Mesendoderm (in vitro differentiated cells): ENCODE results near the gene THSD8.

Experiments
- DNase-seq: peaks from one replicate; pipeline ENCODE4 v3.0.0; 2013
- H2AK5ac ChIP-seq: 2 replicates; pipeline ENCODE4 v1.6.1; 2013; ENCODE audit warnings: low read length, inconsistent platforms
- H2BK120ac ChIP-seq: 2 replicates; pipeline ENCODE4 v1.6.1; 2013; ENCODE audit warnings: low read depth, mild to moderate bottlenecking, low read length, moderate library complexity, mixed read lengths
- H2BK15ac ChIP-seq: replicated peaks from 2 replicates; pipeline ENCODE4 v1.6.1; 2013; ENCODE audit warnings: low read depth, mild to moderate bottlenecking, moderate library complexity
- H2BK5ac ChIP-seq: 2 replicates; pipeline ENCODE4 v1.6.1; 2013; ENCODE audit warnings: low read length, inconsistent platforms
- H3K18ac ChIP-seq: 2 replicates; pipeline ENCODE4 v1.6.1; 2013; ENCODE audit warnings: mild to moderate bottlenecking, low read length, mixed read lengths
- H3K23ac ChIP-seq: one replicate; pipeline ENCODE4 v1.6.1; 2013; ENCODE audit warnings: low read length
- H3K27ac ChIP-seq: 2 replicates; pipeline ENCODE4 v1.5.1; 2013; ENCODE audit warnings: low read depth, mild to moderate bottlenecking, inconsistent platforms, low read length, moderate library complexity
- H3K27me3 ChIP-seq: 2 replicates; pipeline ENCODE4 v1.6.1; 2013; ENCODE audit warnings: low read length, control low read depth, mild to moderate bottlenecking, inconsistent platforms; ENCODE audit not compliant: insufficient read depth, poor library complexity
- H3K36me3 ChIP-seq: 2 replicates; pipeline ENCODE4 v1.6.1; 2013; ENCODE audit warnings: low read length, inconsistent platforms; ENCODE audit not compliant: control insufficient read depth, insufficient read depth
- H3K4ac ChIP-seq: one replicate; pipeline ENCODE4 v1.6.1; 2013; ENCODE audit warnings: low read depth, mild to moderate bottlenecking, low read length, moderate library complexity
- H3K4me1 ChIP-seq: 2 replicates; pipeline ENCODE4 v1.6.1; 2013; ENCODE audit warnings: low read depth, low read length, inconsistent platforms; ENCODE audit not compliant: control insufficient read depth
- H3K4me2 ChIP-seq: 2 replicates; pipeline ENCODE4 v1.6.1; 2013; ENCODE audit warnings: low read length
- H3K4me3 ChIP-seq: 2 replicates; pipeline ENCODE4 v1.5.1; 2013; ENCODE audit warnings: mild to moderate bottlenecking, low read length
- H3K56ac ChIP-seq: one replicate; pipeline ENCODE4 v1.6.1; 2013; ENCODE audit warnings: low read length
- H3K79me1 ChIP-seq: 2 replicates; pipeline ENCODE4 v1.6.1; 2013; ENCODE audit warnings: low read length, inconsistent platforms
- H3K79me2 ChIP-seq: 2 replicates; pipeline ENCODE4 v1.6.1; 2013; ENCODE audit warnings: mild to moderate bottlenecking, low read length; ENCODE audit not compliant: control insufficient read depth, insufficient read depth
- H3K9ac ChIP-seq: 2 replicates; pipeline ENCODE4 v1.6.1; 2013; ENCODE audit warnings: low read length, inconsistent platforms
- H4K5ac ChIP-seq: one replicate; pipeline ENCODE4 v1.6.1; 2013; ENCODE audit warnings: low read length
- H4K8ac ChIP-seq: one replicate; pipeline ENCODE4 v1.6.1; 2013; ENCODE audit warnings: low read depth, mild to moderate bottlenecking, control low read depth, low read length, moderate library complexity
- WGBS: extraction: QIAGEN DNeasy Blood & Tissue Kit; methylation state at CpG from one replicate; pipeline ENCODE4 v1.1.7; 2013; ENCODE audit warnings: low lambda C conversion rate, missing lambda C conversion rate; ENCODE audit not compliant: insufficient coverage; ENCODE audit errors: extremely low coverage; 5-methylcytosine and 5-hydroxymethylcytosine counted together

Gene THSD8

GRCh38 chr19:12783291-12783848 is 18.5 kb upstream of the THSD8 start:
- Histone ChIP-seq H3K23ac (no peak overlapping the region), H3K4ac (peak overlapping the region; percentile 89), H3K36me3 (no peaks in the 10 kb centered on the region), H3K4me2 (peak overlapping the region; percentile 22), H3K4me1 (peaks cover 13% of the 10 kb centered on the region), H3K27ac (peak overlapping the region; percentile 11), H2BK15ac (no peak overlapping the region), H3K79me1 (no peaks in the 10 kb centered on the region), H3K4me3 (no peak overlapping the region), H3K18ac (peak overlapping the region; percentile 69), H3K56ac (peak overlapping the region; percentile 82), H4K8ac (no peak overlapping the region), H4K5ac (no peak overlapping the region), H3K9ac (peak overlapping the region; percentile 77), H3K27me3 (no peaks in the 10 kb centered on the region), H2BK5ac (no peak overlapping the region), H3K79me2 (no peaks in the 10 kb centered on the region), H2BK120ac (no peak overlapping the region), H2AK5ac (peak overlapping the region; percentile 82)
- no peak for DNase-seq
- no CpG with 5 or more reads among the region's 16 CpGs for WGBS

- Histone ChIP-seq H3K27me3 (no peaks in the 10 kb centered on the region), H3K23ac (no peak overlapping the region), H3K56ac (peak overlapping the region; percentile 77), H2BK5ac (no peak overlapping the region), H2BK15ac (no peak overlapping the region), H3K18ac (peak overlapping the region; percentile 46), H3K79me1 (no peaks in the 10 kb centered on the region), H3K27ac (no peak overlapping the region), H4K8ac (no peak overlapping the region), H3K36me3 (no peaks in the 10 kb centered on the region), H3K4me3 (no peak overlapping the region), H4K5ac (no peak overlapping the region), H2AK5ac (peak overlapping the region; percentile 82), H3K4me1 (peaks cover 14% of the 10 kb centered on the region), H3K4ac (peak overlapping the region; percentile 10), H3K79me2 (no peaks in the 10 kb centered on the region), H3K4me2 (no peak overlapping the region), H3K9ac (peak overlapping the region; percentile 55), H2BK120ac (no peak overlapping the region)
- no peak for DNase-seq
- WGBS, result no CpG with 5 or more reads among the region's 19 CpGs
Measured at GRCh38 chr19:12783849-12784393, 17.9 kb upstream of the THSD8 start.

GRCh38 chr19:12784394-12784870 is 17.4 kb upstream of the THSD8 start:
- no peak overlapping the region for H3K4me3 ChIP-seq
- H3K79me2 ChIP-seq, result no peaks in the 10 kb centered on the region
- H3K27me3 ChIP-seq, result no peaks in the 10 kb centered on the region
- no peak overlapping the region for H3K23ac ChIP-seq
- H3K9ac ChIP-seq, result no peak overlapping the region
- H2AK5ac ChIP-seq, result peak overlapping the region; percentile 82
- H4K8ac ChIP-seq, result no peak overlapping the region
- H3K56ac ChIP-seq, result peak overlapping the region; percentile 77
- no peak for DNase-seq
- H3K4me2 ChIP-seq, result no peak overlapping the region
- no peaks in the 10 kb centered on the region for H3K36me3 ChIP-seq
- H2BK120ac ChIP-seq, result no peak overlapping the region
- peak overlapping the region; percentile 46 for H2BK5ac ChIP-seq
- no peak overlapping the region for H3K4ac ChIP-seq
- H3K18ac ChIP-seq, result no peak overlapping the region
- no peak overlapping the region for H3K27ac ChIP-seq
- H3K79me1 ChIP-seq, result no peaks in the 10 kb centered on the region
- H3K4me1 ChIP-seq, result peaks cover 13% of the 10 kb centered on the region
- WGBS, result no CpG with 5 or more reads among the region's 10 CpGs
- H2BK15ac ChIP-seq, result no peak overlapping the region
- H4K5ac ChIP-seq, result no peak overlapping the region

- Histone ChIP-seq H3K27ac (no peak overlapping the region), H3K36me3 (no peaks in the 10 kb centered on the region), H3K27me3 (no peaks in the 10 kb centered on the region), H2BK15ac (no peak overlapping the region), H4K5ac (no peak overlapping the region), H3K79me2 (no peaks in the 10 kb centered on the region), H4K8ac (no peak overlapping the region), H3K18ac (no peak overlapping the region), H3K4ac (no peak overlapping the region), H2BK5ac (peak overlapping the region; percentile 55), H2BK120ac (no peak overlapping the region), H3K4me1 (peaks cover 13% of the 10 kb centered on the region), H3K79me1 (no peaks in the 10 kb centered on the region), H3K23ac (no peak overlapping the region), H3K4me2 (no peak overlapping the region), H3K4me3 (no peak overlapping the region), H3K9ac (no peak overlapping the region), H3K56ac (peak overlapping the region; percentile 67), H2AK5ac (peak overlapping the region; percentile 32)
- no peak for DNase-seq
- no CpG with 5 or more reads among the region's 5 CpGs for WGBS
Measured at GRCh38 chr19:12784871-12785430, 16.9 kb upstream of the THSD8 start.

- Histone ChIP-seq H3K4me3 (no peak overlapping the region), H4K8ac (no peak overlapping the region), H3K4me2 (no peak overlapping the region), H4K5ac (no peak overlapping the region), H2AK5ac (peak overlapping the region; percentile 78), H3K36me3 (no peaks in the 10 kb centered on the region), H3K79me1 (no peaks in the 10 kb centered on the region), H3K4ac (no peak overlapping the region), H3K9ac (no peak overlapping the region), H3K27me3 (no peaks in the 10 kb centered on the region), H3K4me1 (peaks cover 15% of the 10 kb centered on the region), H2BK120ac (no peak overlapping the region), H3K18ac (no peak overlapping the region), H3K23ac (no peak overlapping the region), H3K56ac (peak overlapping the region; percentile 67), H2BK5ac (no peak overlapping the region), H3K79me2 (no peaks in the 10 kb centered on the region), H3K27ac (no peak overlapping the region), H2BK15ac (no peak overlapping the region)
- WGBS, result no CpG with 5 or more reads among the region's 4 CpGs
- DNase-seq, result no peak
Measured at GRCh38 chr19:12785431-12786031, 16.3 kb upstream of the THSD8 start.
